ENCODE measurements around the gene CNPY4. TPM values are rescaled to one million over a fixed set of nuclear protein-coding genes. Genes with fewer than 3 reads are reported as not detected.

CNPY4 gene
- total RNA-seq, 2 donors from 2014 or later, result 11.1 to 18.8 TPM

DNA sequence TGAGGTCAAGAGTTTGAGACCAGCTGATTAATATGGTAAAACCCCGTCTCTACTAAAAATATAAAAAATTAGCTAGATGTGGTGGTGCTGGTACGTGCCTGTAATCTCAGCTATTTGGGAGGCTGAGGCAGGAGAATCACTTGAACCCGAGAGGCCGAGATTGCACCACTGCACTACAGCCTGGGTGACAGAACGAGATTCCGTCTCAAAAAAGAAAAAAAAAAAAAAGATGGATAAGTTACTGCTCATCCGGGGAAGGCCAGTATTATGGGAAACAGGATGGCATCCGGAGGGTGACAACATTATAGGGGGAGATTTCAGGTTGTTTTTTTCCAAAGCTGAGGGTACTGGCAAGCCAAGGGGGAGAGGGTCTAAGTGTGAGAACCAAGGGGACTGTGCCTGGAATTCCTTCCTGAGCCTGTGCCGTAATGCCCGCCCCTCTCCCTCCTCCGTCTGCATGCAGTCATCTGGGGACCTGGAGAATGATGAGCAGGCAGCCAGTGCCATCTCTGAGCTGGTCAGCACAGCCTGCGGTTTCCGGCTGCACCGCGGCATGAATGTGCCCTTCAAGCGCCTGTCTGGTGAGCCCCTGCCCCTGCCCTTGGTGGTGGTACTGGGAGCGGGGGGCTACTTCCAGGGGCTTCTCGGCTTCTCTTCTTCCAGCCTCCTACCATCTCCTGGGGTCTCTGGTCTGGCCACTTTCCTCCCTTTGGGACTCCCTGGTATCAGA is 33.7 kb downstream of the CNPY4 start:
- Mint-ChIP-seq H3K9me3 (no peaks in the 10 kb centered on the region), H3K27ac (no peak overlapping the region), H3K4me1 (ENCODE audit: low read depth) (peaks cover 71% of the 10 kb centered on the region), H3K27me3 (ENCODE audit: low read depth) (no peaks in the 10 kb centered on the region), H3K36me3 (ENCODE audit: insufficient read depth in 2 of 2) (peaks cover 12 to 20% of the 10 kb centered on the region in 2 donors), H3K4me3 (no peak overlapping the region)
- ATAC-seq (replicated peaks in 1 of 2), result no peak
- DNase-seq, result no peak

DNA sequence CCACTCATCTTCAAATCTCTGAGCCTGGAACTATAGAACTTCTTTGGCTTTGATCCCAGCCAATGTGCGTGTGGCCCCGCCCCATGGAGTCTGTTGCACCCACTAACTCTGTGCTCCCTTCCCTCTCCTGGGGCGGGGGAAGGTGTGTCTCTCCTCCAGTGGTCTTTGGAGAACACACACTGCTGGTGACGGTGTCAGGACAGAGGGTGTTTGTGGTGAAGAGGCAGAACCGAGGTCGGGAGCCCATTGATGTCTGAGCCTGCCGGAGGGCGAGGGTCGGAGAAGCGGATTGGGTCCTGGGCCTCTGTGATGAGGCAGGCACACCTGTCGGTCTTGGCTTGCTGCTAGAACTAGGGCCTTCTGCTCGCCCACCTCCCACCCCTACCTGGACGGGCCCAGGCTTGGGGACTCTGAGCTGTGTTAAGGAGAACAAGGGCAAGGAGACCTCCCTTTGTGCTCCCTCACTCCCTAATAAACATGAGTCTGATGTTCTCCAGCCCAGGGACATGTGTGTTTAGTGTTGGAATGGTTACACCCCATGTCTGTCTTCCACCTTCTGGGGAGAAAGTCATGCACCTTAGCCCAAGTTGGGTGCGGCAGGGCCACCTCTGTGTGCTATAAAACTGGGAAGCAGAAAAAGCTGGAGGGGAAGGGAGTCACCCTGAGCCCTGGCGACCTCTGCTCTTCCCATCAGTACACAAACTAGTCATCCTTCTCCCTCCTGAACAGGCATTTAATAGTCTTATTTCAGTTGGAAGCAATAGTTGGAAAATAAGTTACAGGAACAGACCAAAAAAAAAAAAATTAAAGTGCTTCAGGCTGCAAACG is 34.5 kb downstream of the CNPY4 start:
- peaks cover 12 to 17% of the 10 kb centered on the region in 2 donors for H3K36me3 Mint-ChIP-seq (ENCODE audit: insufficient read depth in 2 of 2)
- H3K27me3 Mint-ChIP-seq (ENCODE audit: low read depth), result no peaks in the 10 kb centered on the region
- no peak overlapping the region for H3K4me3 Mint-ChIP-seq
- ATAC-seq (replicated peaks in 1 of 2) (no peak), DNase-seq (no peak)
- H3K27ac Mint-ChIP-seq, result no peak overlapping the region
- peaks cover 66% of the 10 kb centered on the region for H3K4me1 Mint-ChIP-seq (ENCODE audit: low read depth)
- no peaks in the 10 kb centered on the region for H3K9me3 Mint-ChIP-seq

DNA sequence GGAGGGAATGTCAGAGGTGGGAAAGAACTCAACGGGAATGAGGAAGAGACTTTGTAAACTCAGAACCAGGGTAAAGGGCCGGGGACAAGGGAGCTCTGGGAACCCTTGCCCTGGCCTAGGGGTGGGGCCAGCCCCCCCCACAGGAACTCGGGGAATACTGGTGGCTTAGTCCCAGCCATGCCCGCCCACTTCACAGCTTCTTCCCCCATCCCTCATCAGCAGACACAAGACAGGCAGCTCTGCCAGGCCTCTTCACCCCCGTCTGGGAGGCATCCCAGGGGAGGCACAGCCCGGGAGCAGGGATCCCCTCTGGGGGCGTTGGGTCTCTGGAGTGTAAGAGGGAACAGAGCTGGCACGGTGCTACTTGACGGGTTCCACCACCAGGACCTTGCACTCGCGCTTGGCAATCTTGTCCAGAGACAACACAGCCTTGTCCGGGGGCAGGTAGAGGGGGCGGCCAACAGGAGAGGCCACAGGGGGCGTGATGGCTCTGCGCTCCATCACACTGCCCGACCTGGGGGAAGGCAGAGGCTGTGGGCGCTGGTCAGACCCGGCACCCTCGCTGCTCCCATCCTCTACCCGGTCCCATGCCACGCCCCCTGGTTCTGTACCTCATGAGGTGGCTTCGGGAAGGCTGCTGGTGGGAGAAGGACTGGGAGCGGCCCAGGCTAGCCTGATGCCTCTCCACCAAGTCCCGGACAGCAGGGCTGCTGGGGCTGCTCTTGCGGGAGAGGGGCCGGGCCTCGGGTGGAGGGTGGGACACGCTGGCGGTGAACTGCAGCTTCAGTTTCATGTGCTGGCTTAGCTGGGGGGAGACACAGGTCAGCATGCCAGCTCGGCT is 35.4 kb downstream of the CNPY4 start:
- no peaks in the 10 kb centered on the region for H3K27me3 Mint-ChIP-seq (ENCODE audit: low read depth)
- H3K4me3 Mint-ChIP-seq, result no peak overlapping the region
- peaks cover 12 to 17% of the 10 kb centered on the region in 2 donors for H3K36me3 Mint-ChIP-seq (ENCODE audit: insufficient read depth in 2 of 2)
- no peak overlapping the region for H3K27ac Mint-ChIP-seq
- ATAC-seq (replicated peaks in 1 of 2) (no peak), DNase-seq (no peak)
- no peaks in the 10 kb centered on the region for H3K9me3 Mint-ChIP-seq
- peaks cover 65% of the 10 kb centered on the region for H3K4me1 Mint-ChIP-seq (ENCODE audit: low read depth)

DNA sequence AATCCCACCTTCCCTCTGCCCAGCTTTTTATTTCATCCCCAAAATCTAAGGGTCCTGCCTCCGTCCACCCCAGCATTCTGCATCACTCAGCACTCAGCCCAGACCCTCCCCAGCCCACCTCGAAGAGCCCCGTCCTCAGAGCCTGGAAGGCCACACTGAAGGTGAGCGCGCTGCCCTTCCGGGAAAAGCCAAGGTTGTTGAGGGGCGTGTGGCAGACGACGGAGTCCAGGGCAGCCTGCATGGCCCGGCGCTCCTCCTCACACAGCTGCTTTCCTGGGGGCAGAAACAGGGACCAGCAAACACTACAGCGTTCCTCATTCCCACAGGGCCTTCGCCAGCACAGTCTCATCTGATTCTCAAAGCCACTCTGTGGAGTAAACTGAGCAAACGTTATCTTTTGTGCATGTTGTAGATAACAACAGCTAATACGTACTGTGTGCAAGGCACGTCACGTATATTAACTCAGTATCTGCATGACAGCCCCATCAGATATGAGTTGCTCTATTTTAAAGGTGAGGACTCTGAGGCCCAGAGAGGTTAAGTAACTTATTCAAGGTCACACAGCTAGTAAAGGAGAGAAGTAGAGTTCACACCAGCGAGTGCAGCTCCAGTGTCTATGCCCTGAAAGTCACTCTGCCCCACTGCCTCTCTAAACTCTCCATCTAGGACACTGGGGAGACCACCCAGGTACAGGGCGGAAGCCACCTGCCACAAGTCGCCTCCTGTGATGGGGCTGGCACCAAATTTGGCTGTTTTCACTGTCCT is 36.3 kb downstream of the CNPY4 start:
- peaks cover 56% of the 10 kb centered on the region for H3K4me1 Mint-ChIP-seq (ENCODE audit: low read depth)
- H3K4me3 Mint-ChIP-seq, result no peak overlapping the region
- H3K27ac Mint-ChIP-seq, result no peak overlapping the region
- H3K36me3 Mint-ChIP-seq (ENCODE audit: insufficient read depth in 2 of 2), result peaks cover 7 to 12% of the 10 kb centered on the region in 2 donors
- no peak for DNase-seq
- no peak for ATAC-seq (replicated peaks in 1 of 2)
- no peaks in the 10 kb centered on the region for H3K9me3 Mint-ChIP-seq
- H3K27me3 Mint-ChIP-seq (ENCODE audit: low read depth), result no peaks in the 10 kb centered on the region

DNA sequence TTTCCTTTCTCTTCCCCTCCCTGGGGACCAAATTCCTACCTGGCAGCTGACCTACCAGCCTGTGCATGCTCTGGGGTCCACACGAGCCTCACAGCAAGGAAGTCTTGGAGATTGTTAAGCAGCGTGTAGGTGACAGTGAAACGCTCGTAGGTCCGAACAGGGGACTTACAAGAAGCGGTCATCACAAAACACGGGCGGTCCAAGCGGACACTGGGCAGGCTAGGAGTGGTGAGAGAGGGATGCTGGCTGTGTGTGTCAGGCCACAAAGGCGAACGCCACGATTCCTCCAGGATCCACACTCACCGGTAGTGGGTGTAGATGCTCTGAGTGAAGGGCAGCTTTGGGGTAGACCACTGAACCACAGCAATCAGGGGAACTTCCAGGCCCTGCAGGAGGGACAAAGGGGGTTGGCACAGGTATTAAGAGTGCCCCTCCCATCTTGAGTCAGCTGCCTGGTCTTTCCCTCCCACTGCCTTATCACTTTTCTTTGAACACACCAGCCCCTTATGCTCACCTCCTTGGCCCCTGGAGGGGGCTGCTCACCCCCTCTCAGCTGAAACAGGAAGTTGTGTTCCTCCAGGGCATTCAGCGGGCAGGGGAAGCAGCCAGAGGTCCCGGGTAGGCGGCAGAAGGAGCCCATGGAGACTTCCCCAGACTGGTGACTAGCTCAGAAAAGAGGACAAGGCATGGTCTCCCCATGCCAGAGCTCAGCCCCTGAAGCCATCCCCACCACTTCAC is 37.1 kb downstream of the CNPY4 start:
- Mint-ChIP-seq H3K27me3 (ENCODE audit: low read depth) (no peaks in the 10 kb centered on the region), H3K4me1 (ENCODE audit: low read depth) (peaks cover 55% of the 10 kb centered on the region), H3K27ac (peak overlapping the region; percentile 75), H3K4me3 (peak overlapping the region; percentile 83 to 86), H3K36me3 (ENCODE audit: insufficient read depth in 2 of 2) (peaks cover 7 to 11% of the 10 kb centered on the region in 2 donors), H3K9me3 (no peaks in the 10 kb centered on the region)
- peak; percentile 40 to 52 for ATAC-seq (replicated peaks in 1 of 2)
- DNase-seq, result peak in 1 of 2 donors; percentile 48

DNA sequence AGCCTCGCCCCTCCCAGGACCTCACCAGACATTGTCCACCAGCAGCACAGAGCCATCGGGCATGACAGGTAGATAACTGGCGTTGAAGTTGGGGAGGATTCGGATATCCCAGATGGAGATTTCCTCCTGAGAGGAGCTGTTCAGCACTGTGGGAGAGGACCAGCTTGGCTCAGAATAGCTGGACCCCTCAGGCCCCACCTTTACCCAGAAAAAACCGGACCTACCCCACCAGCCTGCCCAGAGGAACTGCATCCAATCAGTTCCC is 37.6 kb downstream of the CNPY4 start:
- peak overlapping the region; percentile 75 for H3K27ac Mint-ChIP-seq
- peaks cover 55% of the 10 kb centered on the region for H3K4me1 Mint-ChIP-seq (ENCODE audit: low read depth)
- DNase-seq, result no peak
- H3K9me3 Mint-ChIP-seq, result no peaks in the 10 kb centered on the region
- peak overlapping the region; percentile 83 to 86 for H3K4me3 Mint-ChIP-seq
- H3K36me3 Mint-ChIP-seq (ENCODE audit: insufficient read depth in 2 of 2), result peaks cover 7 to 9% of the 10 kb centered on the region in 2 donors
- no peak for ATAC-seq (replicated peaks in 1 of 2)
- H3K27me3 Mint-ChIP-seq (ENCODE audit: low read depth), result no peaks in the 10 kb centered on the region

DNA sequence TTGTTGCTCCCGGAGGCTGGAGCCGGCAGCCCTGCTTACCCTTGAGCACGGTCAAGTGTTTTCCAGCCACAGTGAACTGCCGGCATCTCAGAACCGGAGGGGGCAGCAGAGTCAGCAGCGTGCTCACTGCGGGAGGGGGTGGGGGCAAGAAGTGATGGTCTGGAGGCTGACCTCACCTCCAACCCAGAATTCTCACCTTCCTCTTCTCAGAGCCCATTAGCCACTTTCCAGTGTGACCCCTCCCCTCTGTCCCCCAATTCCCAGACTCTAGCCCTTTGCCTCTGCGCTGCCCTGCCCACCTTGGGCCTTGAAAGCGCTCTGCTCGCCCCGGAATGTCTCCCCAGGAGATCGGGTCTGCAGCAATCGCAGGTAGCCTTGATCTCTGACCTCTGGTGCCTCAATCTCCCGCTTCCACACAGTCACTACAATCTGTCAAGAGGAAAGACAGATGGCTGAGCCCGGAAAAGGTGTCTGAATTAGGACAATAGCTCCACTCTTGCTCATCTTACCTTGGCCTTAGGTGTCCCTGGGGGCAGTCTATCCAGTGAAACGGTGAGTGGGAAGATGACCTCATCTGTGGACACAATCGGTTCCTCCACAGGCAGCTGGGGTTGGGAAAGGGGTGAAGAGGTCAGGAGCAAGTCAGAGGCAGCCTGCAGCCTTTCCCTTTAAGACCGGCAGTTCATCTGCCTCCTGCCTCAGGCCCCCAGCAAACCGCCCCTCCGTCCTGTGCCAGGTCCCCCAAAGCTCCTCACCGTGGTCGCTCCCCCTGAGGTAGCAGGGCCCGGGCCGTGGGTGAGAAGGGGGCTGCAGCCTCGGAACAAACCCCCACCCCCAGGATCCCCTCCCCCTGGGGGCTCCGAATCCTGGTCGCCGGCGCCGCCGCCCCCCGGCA is 38.1 kb downstream of the CNPY4 start:
- ATAC-seq (replicated peaks in 1 of 2), result no peak
- no peak for DNase-seq
- Mint-ChIP-seq H3K36me3 (ENCODE audit: insufficient read depth in 2 of 2) (peaks cover 2 to 7% of the 10 kb centered on the region in 2 donors), H3K27me3 (ENCODE audit: low read depth) (no peaks in the 10 kb centered on the region), H3K4me3 (peak overlapping the region; percentile 83 to 86), H3K27ac (peak overlapping the region; percentile 23), H3K9me3 (no peaks in the 10 kb centered on the region), H3K4me1 (ENCODE audit: low read depth) (peaks cover 55% of the 10 kb centered on the region)

DNA sequence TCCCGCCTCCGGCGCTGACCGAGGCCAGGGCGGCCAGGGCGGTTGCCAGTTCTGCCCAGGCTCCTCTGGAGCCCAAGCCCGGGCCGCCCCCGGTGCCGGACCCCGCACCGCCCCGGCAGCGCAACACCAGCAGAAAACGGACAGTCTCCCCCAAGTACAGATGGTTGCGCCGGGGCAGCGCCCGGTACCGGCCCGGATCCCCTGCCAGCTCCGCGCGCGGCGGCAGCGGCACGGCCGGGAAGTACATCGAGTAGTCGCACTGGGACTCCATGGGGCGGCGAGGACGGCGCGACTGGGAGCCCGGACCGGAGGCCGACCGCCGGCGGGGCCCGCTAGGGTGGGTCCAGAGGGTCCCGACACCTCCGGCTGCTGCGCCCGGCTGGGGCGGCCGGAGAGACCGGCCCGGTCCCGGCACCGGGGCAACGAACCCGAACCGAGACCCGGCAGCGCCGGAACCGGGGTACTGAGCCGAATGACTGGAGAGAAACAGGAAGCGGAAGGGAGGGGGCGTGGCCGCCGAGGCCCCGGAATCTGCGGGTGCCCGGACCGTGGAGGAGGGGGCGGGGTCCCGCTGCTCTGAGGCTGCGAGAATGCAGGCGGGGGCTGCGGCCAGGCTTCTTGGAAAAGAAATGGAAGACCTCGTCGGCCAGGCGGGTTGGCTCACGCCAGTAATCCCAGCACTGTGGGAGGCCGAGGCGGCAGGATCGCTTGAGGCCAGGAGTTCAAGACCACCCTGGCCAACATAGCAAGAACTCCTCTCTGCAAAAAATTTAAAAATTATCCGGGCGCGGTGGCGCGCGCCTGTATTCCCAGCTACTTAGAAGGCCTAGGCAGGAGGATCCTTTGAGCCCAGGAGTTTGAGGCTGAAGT is 39.0 kb downstream of the CNPY4 start, which contains the start of gene TRAPPC14:
TRAPPC14 (minus strand) TSS at position 495 of the 870 bp plus-strand sequence; CDS start at position 271, 224 bp downstream.
- Mint-ChIP-seq H3K9me3 (no peaks in the 10 kb centered on the region), H3K4me1 (ENCODE audit: low read depth) (peaks cover 57% of the 10 kb centered on the region), H3K27ac (peak within 1 kb of the TSS; percentile 95), H3K36me3 (ENCODE audit: insufficient read depth in 2 of 2) (peaks cover 1 to 6% of the 10 kb centered on the region in 2 donors), H3K27me3 (ENCODE audit: low read depth) (no peaks in the 10 kb centered on the region), H3K4me3 (peak within 1 kb of the TSS; percentile 86 to 89)
- ATAC-seq (replicated peaks in 1 of 2) (peak; percentile 89 to 93), DNase-seq (peak; percentile 96)

DNA sequence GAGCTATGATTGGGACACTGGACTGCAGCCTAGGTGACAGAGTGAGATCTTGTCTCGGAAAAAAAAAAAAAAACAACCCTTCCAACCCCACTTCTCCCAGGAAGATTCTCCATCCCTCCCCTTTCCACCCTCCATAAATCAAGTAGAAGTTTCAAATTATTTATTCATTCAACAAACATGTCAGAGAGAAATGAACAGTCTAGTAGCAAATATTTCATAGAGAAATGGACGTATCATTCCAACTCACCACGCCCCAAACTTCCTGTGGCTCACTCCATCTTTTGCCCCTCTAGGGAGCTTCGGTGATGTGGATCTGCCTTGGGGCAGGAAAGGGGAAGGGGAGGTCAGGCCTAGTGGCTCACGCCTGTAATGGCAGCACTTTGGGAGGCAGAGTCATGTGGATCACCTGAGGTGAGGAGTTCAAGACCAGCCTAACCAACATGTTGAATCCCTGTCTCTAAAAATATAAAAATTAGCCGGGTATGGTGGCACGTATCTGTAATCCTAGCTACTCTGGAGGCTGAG is 39.7 kb downstream of the CNPY4 start:
- ATAC-seq (replicated peaks in 1 of 2) (no peak), DNase-seq (no peak)
- H3K36me3 Mint-ChIP-seq (ENCODE audit: insufficient read depth in 2 of 2), result peaks cover 1 to 6% of the 10 kb centered on the region in 2 donors
- peak overlapping the region; percentile 86 to 89 for H3K4me3 Mint-ChIP-seq
- peaks cover 64% of the 10 kb centered on the region for H3K4me1 Mint-ChIP-seq (ENCODE audit: low read depth)
- H3K27ac Mint-ChIP-seq, result peak overlapping the region; percentile 95
- no peaks in the 10 kb centered on the region for H3K9me3 Mint-ChIP-seq
- H3K27me3 Mint-ChIP-seq (ENCODE audit: low read depth), result no peaks in the 10 kb centered on the region

DNA sequence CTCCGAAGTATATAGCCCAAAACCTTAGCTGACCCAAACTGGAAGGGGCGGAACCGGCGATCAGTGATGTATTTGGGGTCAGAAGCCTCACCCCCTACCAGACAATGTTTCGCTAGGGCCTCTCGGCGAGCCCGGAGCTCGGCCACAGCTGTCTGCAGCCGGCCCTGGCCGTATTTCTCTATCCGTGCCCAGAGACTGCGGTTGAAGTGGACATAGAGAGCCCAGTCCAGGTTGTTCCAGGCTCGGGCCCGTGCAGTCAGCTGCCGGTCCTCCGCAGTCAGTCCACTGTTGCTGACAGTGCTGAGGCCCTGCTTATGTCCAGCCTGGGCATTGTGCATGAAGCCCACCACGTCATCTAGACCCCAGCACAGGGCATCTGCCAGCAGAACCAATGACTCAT is 40.6 kb downstream of the CNPY4 start:
- ATAC-seq (replicated peaks in 1 of 2) (no peak), DNase-seq (no peak)
- Mint-ChIP-seq H3K4me1 (ENCODE audit: low read depth) (peaks cover 66% of the 10 kb centered on the region), H3K27ac (no peak overlapping the region), H3K36me3 (ENCODE audit: insufficient read depth in 2 of 2) (peaks cover 1 to 6% of the 10 kb centered on the region in 2 donors), H3K27me3 (ENCODE audit: low read depth) (no peaks in the 10 kb centered on the region), H3K4me3 (no peak overlapping the region), H3K9me3 (no peaks in the 10 kb centered on the region)
